HG02852 (cell line): ENCODE results near the gene FAM222B.
"Not testable (repeated sequence)": the region's sequence is repeated elsewhere in the genome, so short reads cannot be mapped to it uniquely, and the experiment has no call there.

Experiments
- ATAC-seq: cut with Tn5 transposase; IDR thresholded peaks from one replicate; pipeline ENCODE4 v1.9.1; 2021; ENCODE audit warnings: mild to moderate bottlenecking, moderate library complexity; ENCODE audit not compliant: unreplicated experiment

The FAM222B gene

DNA sequence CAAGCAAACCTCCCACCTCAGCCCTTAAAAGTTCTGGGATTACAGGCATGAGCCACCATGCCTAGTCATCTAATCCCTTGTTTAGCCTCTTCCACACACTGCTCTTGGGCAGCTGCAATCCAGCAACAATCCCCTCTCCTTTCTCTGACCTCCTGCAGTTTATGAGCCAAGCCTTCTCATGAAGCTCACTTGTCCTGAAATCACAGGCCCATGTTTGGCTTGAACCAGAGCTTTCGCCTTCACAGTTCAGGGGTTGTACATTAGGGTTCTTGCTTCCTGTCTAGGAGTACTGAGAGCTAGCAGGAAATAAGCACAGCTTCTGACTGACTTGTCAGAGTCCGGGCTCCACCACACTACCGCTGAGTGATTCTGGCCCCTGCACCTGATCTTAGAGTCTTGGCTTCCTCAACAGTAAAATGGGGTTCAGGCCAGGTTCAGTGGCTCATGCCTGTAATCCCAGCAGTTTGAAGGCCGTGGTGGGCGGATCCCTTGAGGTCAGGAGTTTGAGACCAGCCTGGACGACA lies 28.5 kb upstream of the FAM222B start:
- peak; percentile 94 for ATAC-seq

DNA sequence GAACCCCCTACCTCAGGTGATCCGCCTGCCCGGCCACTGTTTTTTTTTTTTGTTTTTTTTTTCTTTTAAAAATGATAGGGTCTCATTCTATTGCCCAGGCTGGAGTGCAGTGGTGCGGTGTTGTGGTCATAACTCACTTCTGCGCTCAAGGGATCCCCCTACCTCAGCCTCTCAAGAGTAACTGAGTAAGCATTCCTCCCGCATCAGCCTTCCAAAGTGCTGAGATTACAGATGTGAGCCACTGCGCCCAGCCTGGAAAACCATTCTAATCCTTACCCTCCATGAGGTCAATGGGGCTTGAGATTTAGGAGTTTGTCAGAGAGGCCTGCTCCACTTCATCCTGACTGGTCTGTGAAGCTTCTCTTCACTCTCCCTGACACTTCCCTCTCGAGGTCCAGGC lies 24.7 kb upstream of the FAM222B start:
- no peak for ATAC-seq

DNA sequence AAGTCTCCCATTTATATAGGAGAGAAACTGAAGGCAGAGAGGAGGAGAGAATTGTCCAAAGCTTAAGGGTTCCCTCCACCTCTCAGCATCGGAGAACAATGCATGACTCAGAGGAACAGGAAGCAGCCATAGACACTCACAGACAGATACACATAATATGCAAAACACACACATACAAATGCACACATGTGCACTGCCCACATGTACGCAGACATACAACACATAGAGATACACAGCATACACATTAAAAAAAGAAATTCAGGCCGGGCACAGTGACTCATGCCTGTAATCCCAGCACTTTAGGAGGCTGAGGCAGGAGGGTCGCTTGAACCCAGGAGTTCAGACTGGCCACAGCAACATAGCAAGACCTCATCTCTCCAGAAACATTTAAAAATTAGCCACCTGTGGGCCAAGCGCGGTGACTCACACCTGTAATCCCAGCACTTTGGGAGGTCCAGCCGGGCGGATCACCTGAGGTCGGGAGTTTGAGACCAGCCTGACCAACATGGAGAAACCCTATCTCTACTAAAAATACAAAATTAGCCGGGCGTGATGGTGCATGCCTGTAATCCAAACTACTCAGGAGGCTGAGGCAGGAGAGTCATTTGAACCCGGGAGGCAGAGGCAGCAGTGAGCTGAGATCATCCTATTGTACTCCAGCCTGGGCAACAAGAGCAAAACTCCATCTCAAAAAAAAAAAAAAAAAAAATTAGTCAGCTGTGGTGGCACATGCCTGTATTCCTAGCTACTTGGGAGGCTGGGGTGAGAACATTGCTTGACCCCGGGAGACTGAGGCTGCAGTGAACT lies 23.6 kb upstream of the FAM222B start:
- ATAC-seq, result no peak

DNA sequence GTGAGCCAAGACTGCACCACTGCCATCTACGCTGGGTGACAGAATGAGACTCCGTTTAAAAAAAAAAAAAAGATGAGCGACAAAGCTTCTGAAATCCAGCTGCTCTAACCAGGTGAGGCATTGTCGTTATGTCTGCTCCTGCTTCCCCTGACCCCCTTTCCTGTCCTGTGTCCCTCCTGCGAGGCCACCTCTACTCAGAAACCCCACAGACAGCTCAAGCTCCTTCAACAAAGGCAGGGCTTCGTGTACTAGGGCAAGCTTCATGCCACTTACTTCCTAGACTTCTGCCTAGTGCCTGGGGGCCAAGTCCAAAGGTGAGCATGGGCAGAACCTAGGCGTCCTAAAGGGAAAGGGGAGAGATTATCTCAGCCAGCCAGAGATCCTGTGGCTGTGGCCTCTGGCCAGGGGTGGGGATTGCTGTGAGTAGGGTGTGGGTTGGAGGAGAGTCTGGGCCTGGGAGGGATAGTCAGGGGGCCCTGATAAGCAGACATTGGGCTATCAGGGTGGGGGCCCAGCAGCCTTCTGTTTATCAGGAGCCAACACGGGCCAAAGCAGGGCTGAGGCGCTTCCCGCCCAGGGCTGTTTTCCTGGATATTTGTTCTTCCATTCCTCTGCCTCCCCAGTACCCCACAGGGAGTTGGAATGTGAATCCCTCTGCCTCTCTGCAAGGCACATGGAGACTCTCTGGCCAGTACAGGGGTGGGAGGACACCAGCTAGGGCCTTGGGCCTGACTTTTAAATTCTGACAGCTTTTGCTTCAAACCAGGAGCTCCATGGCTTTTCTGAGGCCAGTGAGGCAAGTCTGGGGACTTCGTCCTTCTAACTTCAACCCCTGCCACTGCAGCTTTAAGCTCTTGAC lies 22.6 kb upstream of the FAM222B start:
- ATAC-seq, result no peak

DNA sequence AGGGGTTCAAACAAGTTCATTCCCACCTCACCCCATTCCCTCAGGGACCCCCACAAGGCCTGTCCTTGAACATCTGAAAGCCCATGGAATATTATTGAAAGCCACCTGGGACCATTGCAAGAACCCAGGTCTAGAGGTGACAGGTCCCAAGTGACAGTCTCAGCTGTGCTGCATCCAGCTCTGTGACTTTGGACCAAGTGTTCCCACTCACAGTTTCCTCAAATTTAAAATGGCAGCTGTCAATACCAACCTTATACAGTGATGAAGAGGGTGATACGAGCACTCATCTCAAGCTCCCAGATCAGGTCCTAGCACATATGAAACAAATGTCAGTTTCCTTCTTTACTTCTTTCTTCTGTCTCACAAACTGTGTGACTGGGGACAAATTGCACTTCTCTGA lies 21.4 kb upstream of the FAM222B start:
- ATAC-seq, result no peak

DNA sequence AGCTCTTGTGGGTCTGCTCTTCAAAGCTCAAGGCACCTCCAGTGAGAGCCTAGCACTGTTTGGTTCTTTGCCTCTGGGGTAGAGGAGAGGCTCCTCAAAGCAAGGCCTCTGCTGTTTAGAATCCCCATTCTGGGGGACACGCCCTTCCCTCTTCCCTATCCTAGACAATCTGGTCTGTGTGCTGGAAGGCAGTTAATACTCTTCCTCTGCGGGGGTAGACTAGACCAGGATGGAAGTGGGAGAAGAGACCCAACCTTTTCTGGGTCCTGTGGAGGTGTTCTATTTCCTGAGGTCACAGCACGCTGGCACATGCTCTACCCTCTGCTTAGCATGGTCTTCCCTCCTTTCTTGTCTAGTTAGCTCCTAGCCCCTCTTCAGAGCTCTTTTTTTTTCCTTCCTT lies 20.0 kb upstream of the FAM222B start:
- ATAC-seq, result no peak

DNA sequence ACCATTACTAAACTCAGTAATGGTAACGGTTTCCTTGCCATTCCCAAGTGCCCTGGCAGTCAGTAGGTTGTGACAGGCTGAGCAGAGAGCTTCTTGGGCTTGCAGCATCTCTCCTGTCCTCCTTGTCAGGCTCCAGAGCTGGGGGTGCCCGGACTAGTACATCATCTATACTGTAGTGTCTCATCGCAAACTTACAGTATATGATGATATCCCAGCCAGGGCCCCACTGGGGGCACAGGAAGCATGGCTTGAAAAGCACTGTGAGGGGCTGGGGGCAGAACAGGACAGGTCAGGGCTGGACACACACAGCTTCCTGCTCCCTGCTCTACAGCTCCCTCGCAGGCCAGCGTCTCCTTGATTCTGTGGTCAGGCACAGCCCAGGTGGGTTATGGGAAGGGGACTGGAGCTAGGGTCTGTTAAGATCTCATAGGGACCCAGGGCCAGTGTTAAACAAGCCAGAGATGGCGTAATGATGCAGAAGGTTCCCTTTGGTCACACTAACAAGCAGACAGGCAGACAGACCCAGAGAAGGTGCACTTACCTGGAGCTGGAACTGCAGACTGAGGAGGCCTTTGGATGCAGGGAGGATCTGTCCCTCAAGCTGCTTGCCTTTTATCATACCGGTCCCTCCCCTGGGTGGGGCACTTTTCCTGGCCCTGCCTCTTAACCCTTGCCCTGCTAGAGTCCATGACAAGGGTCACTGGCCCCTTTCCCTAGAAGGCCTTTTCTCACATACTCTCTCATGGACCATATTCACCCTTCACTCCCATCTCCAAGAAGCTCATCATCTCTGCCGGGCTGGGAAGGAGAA lies 19.0 kb upstream of the FAM222B start:
- ATAC-seq, result no peak

DNA sequence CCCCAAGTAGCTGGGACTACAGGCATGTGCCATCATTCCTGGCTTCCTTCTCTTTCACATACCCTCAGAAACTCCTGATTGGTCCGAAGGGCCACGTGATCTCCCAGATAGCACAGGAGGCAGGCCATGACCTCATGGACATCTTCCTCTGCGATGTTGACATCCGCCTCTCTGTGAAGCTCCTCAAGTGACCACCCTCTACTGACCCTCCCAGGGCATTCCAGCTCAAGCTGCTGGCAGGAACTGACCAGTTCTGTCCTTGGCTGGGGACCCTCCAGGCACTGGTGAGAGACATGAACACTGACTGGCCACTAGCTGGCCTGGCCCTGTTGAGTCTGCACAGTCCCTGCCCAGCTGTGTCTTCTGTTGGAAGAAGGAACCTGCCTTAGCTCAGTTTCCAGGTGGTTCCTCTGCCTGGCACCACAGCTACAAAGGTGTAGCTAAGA lies 17.8 kb upstream of the FAM222B start:
- ATAC-seq, result no peak

DNA sequence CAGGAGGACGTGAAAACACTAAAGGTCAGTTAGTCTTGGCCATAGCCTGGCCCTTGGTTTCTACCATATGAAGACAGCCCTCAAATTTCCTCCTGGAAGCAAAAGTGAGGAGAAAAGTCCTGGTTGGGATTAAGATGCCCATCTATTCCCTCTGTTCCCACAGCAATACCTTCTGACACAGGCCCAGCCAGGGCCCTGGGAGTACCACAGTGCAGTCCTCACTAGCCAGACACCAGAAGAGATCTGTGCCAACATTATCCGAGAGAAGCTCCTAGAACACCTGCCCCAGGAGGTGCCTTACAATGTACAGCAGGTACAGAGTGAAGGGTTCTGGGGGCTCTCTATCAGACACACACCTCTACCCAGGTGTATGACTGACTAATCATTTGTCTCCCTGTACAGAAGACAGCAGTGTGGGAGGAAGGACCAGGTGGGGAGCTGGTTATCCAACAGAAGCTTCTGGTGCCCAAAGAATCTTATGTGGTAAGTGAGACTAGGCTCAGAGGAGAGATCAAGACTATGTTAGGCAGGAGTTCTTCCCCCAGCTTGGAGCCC lies 16.3 kb upstream of the FAM222B start:
- no peak for ATAC-seq

DNA sequence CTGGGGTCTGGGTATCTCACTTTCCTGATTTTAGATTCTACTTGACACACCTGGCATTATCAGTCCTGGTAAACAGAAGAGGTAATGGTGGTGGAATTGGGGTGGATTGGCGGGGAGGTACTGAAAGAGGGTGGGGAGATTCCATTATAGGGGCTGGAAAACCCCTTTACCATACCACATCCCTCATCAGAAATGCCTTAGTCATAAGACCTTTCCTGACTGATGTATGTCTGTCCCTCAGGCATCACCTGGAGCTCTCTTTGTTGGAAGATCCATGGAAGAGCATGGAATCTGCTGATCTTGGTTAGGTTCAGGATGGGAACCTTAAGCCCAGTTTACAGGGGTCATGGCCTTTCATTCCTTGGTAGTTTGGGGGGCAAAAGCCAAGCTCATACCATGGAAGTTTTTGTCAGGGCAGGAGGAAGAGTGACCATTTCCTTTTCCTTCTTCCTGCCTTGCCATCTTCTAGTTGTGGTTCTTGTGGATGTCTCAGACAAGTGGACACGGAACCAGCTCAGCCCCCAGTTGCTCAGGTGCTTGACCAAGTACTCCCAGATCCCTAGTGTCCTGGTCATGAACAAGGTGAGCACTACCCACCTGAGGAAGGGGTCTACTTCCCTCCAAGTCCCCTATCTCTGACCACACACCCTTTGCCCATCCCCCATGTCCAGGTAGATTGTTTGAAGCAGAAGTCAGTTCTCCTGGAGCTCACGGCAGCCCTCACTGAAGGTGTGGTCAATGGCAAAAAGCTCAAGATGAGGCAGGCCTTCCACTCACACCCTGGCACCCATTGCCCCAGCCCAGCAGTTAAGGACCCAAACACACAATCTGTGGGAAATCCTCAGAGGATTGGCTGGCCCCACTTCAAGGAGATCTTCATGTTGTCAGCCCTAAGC lies 15.6 kb upstream of the FAM222B start:
- ATAC-seq, result no peak

DNA sequence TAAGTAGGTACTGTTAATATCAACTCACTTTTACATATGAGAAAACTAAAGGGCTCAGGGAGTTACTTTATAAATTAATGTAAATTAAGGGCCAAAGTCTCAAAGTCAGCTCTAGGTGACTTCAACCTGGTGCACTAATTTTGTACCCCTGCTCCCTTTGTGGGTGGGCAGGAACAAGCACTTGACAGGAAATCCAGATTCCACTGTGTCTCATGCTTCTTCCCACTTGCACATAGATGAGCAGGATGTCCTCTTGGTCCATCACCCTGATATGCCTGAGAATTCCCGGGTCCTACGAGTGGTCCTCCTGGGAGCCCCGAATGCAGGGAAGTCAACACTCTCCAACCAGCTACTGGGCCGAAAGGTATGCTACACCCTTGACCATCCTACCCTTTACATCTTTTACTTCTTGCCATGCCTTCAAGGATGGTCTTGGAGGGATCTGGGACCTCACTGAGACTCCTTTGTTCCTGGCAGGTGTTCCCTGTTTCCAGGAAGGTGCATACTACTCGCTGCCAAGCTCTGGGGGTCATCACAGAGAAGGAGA lies 13.5 kb upstream of the FAM222B start:
- ATAC-seq, result no peak

DNA sequence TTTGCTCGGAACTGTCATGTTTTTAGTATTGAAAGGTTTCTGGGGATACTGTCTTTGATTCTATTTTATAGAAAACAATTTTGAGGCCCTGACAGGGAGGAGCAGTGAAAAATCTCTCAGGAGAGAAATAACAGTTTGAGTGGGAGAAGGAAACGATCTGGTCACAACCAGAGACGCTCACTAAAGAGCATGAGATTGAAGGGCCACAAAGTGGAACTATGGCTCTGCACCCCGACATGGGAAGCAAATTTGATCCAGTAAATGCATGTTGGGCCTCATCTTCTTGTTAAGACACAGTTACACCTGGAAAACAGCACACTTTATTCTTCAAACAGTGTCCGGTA lies 12.7 kb upstream of the FAM222B start:
- ATAC-seq, result no peak

DNA sequence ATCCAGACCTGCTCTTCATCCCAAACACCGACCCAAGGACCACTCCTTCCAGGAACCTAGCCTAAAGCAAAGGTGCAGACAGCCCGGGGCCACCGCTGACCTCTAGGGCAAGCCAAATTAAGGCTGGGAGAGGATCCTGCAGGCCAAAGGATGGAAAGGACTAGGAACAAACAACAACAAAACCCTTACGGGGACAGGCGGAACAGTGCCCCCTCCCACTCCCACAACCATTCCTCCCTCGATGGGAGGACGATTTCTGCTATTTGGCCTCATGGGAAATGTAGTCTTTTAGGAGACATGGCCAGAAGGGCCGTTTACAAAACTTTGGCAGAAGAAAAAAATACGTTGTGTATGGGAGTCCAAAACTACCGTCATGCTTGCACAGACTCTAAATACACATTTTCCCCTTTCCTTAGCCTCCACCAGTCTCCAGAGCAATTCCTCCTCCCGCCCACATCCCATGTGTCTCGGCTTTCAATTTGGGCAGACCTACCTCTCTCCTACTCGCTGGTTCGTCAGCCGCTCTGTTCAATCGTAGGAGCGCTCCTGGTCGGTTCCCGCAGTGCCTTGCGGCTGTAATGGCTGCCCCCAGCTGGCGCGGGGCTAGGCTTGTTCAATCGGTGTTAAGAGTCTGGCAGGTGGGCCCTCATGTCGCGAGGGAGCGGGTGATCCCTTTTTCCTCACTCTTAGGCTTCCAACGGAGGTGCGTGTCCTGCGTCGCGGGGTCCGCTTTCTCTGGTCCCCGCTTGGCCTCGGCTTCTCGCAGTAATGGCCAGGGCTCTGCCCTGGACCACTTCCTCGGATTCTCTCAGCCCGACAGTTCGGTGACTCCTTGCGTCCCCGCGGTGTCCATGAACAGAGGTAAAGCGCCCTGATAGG lies 12.1 kb upstream of the FAM222B start, which contains the start of gene ERAL1:
Gene ERAL1 (plus strand): TSS at position 560 of the 879 bp plus-strand sequence. CDS start 19 bp downstream, at position 579.
- peak; percentile 96 for ATAC-seq

DNA sequence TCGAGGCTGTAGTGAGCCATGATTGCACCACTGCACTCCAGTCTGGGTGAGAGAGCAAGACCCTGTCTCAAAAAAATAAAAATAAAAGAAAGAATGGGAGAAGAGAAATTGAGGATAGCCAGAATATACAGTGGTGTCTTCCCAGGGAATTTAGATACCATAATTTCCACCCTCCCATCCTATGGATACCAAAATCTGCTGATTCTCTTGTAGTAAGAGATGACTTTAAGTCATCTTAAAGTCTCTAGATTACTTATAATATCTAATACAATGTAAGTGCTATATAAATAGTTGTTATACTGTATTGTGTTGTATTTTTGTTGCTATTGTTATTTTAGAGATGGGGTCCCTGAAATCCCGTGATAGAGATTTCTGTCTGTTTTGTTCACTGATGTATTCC lies 10.7 kb upstream of the FAM222B start:
- no peak for ATAC-seq

DNA sequence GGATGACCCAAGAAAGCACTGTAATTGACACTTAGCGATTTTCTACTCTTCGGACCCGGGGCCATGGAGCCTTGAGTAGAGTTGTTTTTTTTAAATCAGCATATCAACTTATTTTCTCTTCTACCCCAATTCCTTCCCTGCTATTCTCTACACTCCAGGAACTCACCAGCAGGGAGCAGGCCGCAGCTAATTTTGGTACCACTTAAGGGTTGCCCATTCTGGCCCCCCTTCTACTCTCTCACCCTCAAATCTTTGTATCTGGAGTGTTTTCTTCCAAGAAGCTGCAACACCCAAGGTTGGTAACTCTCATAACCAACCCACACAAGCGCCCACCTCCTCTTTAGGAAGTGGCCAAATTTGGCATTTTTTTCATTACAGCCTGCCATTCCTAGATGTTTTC lies 6.7 kb upstream of the FAM222B start:
- ATAC-seq, result no peak

DNA sequence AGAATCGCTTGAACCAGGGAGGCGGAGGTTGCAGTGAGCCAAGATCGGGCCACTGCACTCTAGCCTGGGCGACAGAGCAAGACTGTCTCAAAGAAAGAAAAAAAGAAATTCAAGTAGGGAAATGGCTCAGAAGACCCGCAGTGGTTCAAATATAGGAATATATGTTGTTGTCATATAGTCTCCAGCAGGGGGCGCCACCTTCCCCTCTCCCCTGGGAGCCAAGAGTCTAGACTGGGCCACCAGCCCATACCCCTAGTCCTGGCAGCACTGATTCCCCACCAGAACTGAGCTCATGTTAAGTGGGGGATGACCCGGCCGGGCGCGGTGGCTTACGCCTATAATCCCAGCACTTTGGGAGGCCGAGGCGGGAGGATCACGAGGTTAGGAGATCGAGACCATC lies 6.1 kb upstream of the FAM222B start:
- ATAC-seq, result not testable (repeated sequence)

DNA sequence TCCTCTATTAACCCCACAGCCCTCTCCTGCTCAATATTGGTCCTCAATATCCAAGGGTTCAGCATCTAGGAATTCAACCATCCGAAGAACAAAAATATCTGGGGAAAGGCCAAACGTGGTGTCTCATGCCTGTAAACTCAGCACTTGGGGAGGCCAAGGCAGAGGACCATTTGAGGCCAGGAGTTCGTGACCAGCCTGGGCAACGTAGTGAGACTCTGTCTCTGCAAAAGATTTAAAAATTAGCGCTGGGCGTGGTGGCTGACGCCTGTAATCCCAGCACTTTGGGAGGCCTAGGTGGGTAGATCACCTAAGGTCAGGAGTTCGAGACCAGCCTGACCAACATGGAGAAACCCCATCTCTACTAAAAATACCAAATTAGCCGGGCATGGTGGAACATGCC lies 4.1 kb upstream of the FAM222B start:
- not testable (repeated sequence) for ATAC-seq

DNA sequence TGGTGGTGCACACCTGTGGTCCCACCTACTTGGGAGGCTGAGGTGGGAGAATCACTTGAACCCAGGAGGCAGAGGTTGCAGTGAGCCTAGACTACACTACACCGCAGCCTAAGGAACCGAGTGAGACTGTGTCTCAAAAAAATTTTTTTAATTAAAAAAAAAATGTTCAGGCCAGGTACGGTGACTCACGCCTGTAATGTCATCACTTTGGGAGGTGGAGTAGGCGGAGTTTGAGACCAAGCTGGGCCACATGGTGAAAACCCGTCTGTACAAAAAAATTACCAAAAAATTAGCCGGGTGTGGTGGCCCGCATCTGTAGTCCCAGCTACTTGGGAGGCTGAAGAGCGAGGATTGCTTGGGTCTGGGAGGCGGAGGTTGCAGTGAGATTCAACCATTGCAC lies 3.6 kb upstream of the FAM222B start:
- ATAC-seq, result no peak

DNA sequence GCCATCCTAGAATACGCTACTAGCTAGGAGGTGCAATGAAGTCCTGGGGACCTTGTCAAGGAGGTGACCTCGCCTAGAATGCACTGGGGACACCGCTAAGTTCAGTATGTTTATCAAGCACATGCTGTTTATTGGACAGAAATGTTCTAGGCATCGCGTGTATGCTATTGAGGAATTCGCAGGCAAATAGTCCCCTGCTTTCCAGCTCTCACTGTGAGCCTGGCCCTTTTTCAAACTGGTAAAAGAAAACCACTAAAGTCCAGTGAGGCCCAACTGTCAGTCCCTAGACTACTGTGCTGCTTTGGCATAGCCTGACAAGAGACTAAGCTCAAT lies 1.2 kb upstream of the FAM222B start:
- no peak for ATAC-seq
